NCI-H1417 (cell line): ENCODE results near the gene ADAP1.
"Not testable (repeated sequence)": the region's sequence is repeated elsewhere in the genome, so short reads cannot be mapped to it uniquely, and the experiment has no call there.

Experiments used
- DNase-seq, 3 experiments: peaks; one replicate each; lab custom pipeline; 2025; lab: John Stamatoyannopoulos, UW

Gene ADAP1

DNA sequence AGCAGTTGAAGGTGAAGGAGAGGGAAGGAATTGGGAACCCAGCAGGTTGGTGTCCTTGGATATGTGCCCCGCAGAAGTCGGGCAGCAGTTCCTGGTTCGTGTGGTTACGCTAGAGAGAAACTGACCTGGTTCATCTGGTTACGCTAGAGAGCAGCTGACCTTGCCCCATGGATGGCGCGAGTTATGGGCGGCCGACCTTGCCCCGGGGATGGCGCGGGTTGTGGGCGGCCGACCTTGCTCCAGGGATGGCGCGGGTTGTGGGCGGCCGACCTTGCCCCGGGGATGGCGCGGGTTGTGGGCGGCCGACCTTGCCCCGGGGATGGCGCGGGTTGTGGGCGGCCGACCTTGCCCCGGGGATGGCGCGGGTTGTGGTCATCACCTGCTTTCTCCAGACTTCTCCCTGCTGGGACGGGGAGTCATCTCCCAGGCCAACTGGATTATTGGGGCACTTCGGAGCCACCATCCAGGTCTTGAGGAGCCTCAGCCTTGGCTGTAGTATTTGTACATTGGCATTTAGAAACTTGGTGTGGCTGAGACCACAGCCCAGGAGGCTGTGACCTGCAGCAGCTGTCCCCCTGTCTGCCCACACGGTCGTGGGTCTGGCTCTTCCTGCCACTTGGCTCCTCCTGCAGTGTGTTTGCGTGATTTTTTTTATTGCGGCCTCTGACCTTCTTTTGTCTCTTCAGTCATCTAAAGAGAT is 72.0 kb downstream of the ADAP1 start:
- no peak for DNase-seq

DNA sequence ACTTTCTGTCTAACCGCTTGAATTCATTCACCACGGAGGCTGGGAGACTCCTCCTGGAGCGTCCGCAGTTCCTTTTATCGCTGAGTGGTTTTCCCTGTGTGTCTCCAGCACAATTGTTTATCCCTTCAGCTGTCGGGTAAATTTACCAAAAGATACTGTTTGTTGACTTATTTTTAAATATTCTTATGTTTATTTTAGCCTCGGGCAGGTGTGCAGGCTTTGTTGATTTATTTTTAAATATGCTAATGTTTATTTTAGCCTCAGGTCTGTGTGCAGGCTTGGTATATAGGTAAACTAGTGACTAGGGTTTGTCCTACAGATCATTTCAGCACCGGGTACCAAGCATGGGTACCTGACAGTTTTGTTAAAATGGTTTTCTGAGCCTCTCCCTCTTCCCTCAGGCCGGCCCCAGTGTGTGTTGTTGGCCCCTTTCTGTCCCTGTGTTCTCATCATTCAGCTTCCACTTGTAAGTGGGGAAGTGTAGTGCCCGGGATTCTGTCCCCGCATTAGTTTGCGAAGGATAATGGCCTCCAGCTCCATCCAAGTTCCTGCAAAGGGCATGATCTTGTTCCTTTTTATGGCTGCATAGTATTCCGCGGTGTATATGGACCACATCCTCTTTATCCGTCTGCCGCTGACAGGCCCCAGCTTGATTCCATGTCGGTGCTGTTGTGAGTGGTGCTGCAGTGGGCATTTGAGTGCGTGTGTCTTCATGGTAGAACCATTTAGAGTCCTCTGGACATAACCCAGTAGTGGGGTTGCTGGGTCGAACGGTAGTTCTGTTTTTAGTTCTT is 72.8 kb downstream of the ADAP1 start:
- DNase-seq = peak in 2 of 3 experiments; percentile 43 to 80

DNA sequence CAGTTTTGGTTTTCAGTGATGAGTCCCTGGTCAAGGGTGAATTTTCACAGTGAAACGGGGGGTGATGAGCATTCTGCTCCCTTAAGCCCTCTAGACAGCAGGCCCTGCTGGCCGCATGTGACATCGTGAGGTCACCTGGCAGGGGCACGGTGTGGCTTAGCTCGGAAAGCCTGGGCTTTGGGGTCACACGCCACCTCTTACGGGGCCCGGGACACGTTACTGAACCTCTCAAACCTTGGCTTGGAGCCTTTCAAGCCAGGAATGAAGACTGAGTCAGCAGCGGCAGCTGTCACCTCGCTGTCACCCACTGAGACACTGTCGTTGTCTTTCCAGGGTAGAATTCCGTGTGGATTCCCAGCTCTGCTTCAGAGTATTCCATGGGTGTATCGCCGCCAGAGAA is 74.0 kb downstream of the ADAP1 start:
- DNase-seq = no peak

DNA sequence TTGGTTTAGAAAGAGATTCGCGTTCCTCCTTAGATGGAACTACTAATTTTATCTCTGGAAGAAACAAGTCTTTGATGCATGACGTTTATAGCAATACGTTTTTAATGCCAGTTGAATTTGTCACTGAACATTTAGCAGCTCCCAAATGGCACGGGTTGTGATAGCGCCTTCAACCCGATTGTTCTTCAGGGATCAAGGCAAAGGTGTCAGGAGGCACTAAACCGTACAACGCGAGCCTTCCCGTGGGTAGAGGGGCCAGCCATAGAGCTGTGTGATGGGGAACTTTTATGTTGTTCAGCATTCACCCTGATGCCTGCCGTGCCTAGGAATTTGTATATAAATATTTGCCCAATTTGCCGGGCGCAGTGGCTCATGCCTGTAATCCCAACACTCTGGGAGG is 74.8 kb downstream of the ADAP1 start:
- no peak for DNase-seq

DNA sequence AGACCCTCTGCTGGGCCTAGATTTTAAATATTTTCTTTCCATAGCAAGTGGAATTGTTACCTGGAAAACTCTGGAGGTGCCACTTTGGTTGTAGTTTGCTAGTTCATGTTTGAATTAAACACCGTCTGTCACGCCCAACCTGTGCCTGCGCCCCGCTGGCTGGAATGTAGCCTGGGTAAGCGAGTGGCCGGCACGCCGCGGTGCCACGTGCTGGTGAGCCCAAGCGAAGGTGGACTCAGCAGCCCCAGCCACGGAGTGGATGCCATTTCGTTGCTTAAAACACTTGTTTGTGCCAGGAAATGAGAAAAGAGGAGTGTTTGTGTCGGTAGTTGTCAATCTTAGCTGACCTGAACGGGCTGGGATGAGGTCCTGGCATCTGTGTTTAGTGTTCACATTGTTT is 75.4 kb downstream of the ADAP1 start:
- DNase-seq = no peak

DNA sequence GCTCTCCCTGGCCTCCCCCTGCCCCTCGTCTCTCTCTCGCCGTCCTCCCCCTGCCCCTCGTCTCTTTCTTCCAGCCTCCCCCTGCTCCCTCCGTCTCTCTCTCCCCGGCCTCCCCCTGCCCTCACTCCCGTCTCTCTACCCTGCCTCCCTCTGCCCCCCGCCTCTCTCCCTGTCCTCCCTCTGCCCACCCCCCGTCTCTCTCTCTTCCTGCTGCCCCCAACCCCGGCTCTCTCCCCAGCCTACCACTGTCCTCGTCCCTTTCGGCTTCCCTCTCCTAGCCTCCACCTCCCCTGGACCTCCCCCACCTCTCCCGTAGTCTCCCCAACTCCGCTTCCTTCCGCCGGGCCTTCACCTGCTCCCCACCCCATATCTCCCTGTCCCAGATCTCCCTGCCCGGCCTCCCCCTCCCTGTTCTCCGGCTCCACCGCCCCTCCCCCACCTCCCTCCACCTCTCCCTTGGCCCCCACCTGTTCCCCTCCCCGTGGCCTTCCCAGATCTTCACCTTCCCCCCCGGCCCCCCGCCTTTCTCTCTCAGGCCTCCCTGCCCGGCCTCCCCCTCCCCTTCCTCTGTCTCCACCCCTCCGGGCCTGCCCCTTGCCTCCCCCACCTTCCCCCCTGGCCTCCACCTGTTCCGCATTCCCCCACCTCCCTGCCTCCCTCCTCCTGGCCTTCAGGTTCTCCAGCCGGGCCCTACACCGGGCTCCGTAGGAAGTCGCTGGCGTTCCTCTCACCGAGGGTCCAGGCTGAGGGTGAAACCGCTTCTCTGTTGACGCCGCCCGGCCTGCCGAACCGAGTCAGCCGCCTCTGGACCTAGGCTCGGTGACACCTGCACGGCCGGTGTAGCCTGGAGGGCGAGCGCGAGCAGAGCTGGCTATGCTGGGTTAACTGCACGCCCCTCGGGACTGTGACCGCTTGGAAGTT is 76.9 kb downstream of the ADAP1 start:
- DNase-seq = peak; percentile 2 to 46 (median 39)

DNA sequence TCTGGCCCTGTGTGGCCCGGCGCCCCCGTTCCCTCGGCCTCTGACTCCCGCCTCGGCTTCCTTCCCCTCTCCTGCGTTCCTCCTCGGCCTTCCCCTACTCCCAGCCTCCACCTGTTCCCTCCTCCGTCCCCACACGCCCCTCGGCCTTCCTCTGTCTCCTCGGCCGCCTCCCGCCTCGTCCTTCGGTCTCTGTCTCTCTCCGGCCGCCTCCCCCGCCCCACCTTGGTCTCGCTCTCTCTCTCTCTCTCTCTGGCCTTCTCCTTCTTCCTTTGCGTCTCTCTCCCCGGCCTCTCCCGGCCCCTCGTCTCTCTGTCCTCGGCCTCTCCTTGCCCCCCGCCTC is 77.5 kb downstream of the ADAP1 start:
- peak in 1 of 3 experiments; percentile 75 for DNase-seq

DNA sequence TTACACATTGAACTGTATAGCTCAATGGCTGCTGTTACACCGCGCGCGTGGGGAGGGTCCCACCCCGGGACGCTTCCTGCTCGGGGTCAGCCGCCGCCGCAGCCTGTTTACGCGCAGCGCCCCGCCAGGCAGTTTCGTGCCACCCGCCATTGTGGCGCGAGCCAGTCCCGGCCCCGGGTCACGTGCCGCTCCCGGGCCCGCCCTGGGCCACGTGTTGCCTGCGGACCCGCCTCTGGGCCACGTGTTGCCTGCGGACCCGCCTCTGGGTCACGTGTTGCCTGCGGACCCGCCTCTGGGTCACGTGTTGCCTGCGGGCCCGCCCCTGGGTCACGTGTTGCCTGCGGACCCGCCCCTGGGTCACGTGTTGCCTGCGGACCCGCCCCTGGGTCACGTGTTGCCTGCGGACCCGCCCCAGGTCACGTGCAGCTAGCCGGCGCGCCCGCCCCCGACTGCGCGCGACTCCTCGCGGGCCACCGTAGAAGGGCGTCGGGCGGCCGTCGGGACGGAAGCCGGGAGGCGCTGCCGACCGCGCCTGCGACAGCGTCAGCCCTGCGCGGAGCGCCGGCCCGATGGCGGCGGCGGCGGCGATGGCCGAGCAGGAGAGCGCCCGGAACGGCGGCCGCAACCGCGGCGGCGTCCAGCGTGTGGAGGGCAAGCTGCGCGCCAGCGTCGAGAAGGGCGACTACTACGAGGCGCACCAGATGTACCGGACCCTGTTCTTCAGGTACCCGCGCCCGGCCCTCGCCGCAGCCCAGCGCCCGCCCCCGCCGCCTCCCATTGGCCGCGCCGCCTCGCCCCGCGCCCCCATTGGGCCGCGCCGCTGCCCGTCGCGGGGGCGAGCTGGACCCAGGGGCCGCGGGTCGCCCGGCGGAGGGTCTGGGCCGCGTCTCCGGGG is 78.2 kb downstream of the ADAP1 start, which contains the start of gene GET4:
TSS of gene GET4 (plus strand) at position 478 of the 895 bp plus-strand sequence. CDS start at position 570, 92 bp downstream.
- peak; percentile 95 to 97 (median 96) for DNase-seq

DNA sequence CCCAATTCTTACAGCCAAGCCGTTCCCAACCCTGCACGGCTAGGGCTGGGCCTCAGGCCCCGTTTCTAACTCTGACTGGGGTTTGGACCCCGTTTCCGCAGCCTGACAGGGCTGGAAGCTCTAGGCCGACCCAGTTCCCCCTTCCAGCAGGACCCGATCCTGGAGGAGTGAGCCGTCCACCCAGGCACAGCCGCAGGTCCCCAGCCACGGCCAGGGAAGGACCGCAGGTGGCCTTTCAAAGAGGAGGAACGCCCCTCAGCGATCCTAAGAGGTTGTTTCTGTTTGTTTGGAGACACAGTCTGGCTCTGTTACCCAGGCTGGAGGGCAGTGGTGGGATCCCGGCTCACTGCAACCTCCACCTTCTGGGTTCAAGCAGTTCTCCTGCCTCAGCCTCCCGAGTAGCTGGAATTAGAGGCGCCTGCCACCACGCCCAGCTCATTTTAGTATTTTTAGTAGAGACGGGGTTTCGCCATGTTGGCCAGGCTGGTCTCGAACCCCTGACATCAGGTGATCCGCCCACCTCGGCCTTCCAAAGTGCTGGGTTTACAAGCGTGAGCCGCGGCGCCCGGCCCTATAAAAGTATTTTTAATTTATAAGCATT is 78.9 kb downstream of the ADAP1 start:
- peak in 1 of 3 experiments; percentile 81 for DNase-seq

DNA sequence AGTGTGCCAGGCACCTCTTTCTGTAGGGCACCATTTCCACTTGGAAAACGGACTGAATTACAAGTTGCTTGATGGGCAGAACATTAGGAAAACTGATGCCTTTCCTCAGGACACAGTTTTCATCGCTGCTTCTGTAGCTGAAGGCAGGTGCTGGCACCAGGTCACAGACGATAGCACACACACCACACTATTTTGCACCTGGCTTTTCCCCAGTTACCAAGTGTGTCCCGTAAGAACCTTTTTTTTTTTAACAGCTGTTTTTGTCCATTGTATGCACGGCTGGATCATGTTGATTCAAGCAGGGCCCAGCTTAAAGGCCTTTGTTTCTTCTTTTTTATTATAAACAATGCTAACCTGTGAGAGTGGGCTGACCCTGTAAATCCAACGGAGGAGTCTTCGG is 79.4 kb downstream of the ADAP1 start:
- peak in 2 of 3 experiments; percentile 72 to 89 for DNase-seq

DNA sequence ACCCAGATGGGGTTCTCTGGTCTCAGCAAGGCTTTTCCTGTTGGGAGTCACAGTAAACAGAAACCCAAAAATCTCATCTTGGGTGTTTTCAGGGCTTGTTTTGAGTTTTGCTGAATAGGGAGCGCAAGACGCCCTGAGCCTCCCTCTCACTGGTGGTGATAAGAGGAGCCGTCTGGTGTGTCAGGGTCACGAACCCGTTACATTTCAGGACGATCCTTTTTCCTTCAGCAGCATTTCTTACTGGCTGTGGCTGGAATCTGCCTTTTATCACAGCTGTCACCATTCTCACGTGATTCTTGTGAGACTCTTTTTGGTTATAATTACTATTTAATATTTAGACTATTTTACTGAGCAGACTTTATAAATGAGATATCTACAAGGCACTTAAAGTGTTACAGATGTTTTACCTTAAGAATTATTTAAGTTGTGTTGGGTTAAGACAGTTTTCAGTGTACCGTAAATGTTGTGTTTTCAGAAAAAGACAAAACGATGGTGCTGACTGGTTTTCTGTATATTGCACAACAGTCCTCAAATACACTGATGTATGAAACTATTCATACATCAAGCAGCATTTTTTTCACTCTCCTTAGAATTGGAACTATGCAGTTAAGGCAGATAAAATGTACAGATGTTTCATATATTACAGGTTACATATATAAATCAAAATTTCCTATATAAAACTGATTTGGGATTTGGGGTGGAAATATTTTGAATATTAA is 80.3 kb downstream of the ADAP1 start:
- DNase-seq = peak in 1 of 3 experiments; percentile 45

DNA sequence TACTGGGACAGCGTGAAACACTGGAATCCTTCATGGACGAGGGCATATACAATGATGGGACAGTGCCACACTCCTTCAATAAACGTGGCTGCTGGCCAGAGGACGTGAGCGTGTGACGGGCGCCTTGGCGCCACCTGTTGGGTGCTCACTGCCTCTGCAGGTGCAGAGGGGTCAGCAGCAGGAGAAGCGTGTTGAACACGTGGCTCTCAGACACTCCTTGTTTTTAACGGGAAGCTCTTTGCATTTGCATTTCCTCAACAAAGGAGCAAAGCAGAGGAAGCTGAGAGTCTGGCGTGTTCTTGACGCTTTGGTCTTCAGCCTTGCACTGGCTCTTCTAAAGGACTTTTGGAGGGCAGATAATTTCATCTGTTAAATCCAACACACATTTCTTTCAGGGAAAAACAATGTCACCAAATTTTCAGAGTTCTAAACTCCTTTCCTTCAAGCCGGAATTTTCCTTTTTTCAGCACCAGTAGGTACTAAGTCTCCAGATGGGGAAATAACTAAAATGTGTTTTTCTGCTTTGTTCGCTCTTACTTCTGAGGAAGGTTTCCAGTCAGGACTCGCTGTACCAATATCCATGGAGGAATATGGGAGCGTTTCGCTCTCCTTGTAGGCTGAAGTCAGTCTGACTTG is 81.0 kb downstream of the ADAP1 start:
- peak; percentile 56 to 86 (median 73) for DNase-seq

DNA sequence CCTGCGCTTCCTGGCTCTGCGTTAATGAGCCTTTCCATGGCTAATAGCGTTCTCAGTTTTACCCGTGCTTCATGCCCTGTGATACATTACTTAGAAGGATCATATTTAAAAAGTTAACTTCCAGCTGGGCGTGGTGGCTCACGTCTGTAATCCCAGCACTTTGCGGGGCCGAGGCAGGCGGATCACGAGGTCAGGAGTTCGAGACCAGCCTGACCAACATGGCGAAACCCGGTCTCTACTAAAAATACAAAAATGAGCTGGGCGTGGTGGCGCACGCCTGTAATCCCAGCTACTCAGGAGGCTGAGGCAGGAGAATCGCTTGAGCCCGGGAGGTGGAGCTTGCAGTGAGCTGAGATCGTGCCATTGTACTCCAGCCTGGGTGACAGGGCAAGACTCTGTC is 81.8 kb downstream of the ADAP1 start:
- not testable (repeated sequence) for DNase-seq

DNA sequence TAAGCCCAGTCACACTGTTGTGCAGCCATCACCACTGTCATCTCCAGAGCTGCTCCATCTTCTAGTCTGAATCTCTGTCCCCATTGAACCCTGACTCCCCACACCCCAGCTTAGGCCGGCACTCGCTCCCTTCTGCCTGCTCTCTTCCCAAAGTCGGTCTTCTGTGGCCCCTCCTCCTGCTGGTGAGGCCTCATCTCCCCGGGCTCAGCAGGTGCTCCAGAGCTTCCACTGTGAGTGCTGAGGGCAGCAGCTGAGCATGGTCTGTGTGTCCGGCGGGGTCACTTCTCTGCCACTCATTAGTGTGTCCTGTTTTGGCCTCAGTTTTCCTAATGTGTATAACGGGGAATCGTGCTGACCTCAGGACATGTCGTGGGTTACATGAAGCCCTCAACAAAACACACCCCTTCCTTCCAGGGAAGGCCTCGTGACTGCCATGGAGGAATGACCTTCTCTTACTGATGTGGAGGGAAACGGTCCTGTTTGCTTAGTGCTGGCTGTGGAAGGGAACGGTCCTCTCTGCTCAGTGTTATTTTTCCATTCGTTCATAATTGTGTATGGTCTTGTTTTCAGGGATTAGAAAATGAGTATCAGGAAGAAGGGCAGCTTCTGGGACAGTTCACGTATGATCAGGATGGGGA is 82.5 kb downstream of the ADAP1 start:
- no peak for DNase-seq

DNA sequence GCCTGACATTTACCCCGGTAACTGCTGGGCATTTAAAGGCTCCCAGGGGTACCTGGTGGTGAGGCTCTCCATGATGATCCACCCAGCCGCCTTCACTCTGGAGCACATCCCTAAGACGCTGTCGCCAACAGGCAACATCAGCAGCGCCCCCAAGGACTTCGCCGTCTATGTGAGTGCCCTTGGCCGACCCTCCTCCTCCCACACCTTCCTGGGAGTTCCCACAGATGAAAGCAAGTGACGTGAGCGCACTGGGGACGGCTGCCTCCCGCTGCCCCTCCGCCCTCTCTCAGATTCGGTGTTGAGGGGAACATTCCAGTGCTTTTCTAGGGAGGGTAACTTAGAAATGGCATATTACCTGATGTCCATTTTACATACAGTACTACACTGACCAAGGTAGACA is 85.1 kb downstream of the ADAP1 start:
- DNase-seq = no peak

DNA sequence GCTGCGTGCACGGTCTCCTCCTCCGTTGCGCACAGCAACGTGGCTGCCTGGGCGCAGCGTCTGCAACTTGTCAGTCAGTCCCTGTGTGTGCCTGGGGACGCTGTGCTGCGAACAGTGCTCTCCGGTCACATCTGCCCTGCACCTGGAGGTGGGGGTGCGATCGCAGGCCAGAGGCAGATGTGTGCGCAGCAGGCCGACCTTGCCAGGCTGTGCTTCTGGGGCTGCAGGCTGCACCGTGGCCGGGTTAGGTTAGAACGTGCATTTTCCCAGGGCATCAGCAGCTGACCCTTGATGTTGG is 86.3 kb downstream of the ADAP1 start:
- DNase-seq = no peak

DNA sequence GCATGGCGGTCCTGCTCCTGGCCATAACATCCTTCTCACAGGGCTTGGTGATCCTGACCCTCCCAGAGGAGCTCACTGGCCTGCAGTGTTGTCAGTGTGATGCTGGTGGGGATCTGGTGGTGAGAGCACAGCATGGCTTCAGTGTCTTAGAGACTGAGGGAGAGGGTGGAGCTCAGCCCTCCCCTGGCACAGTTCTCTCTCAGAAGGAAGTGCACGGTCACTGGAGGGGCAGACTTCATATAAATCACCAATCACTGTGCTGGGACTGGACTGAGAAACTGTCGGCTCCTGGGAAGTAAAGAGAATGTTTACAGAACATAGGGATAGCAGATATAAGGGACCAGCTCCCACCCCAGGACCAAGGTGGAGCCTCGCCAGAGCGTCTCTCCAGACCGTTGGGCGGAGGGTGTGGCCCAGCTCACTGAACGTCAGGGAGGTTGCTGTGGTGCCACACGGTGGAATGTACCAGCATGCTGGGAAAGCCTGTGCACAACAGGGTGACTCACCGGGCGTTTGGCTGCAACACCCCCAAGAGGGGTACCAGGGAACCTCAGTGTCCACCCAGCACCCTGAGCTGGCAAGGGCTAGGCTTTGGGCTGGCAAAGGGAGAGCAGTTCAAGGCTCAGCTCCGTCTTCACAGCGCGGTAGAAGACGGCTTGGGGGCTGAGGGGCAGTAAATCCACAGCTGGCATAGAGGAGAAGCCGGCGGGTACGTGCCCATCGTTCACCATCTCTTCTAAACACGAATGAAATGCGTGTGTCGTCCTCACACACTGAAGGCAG is 86.9 kb downstream of the ADAP1 start:
- DNase-seq = no peak

DNA sequence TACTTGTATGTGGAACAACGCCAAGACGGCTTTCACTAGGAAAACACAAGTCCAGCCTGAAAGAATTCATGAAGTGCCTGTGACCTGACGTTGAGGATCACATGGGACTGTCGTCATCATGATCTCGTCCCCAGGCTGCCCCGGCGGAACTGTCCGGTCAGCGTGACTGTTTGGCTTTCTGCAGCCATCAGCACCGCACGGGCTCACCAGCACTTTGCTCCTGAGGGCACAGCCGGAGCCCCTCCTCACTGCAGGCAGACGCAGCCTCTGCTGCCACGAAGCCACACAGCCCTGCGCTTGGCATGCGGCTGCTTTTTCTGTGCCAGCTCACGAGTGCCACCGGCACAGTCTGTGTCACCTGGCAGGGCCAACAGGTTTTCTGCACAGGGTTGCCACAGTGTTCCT is 87.5 kb downstream of the ADAP1 start:
- DNase-seq = no peak

DNA sequence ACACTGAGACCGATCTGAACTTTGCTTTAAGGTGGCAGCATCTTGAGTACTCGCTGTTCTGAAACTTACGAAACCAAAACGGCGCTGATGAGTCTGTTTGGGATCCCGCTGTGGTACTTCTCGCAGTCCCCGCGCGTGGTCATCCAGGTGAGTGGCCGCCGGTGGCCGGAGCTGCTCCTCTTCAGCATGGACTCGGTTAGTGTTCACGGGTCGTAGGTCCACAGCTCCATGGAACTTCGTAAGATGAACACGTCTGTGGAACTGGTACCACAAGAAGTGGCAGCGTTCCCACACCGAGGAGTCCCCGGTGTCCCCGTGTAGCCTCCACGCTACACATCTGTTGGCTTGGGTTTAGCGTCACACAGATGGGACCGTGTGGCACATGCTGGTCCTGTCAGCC is 88.6 kb downstream of the ADAP1 start:
- DNase-seq = no peak
